Measurements from ENCODE around the gene RNU1-3.
"Not testable (repeated sequence)": the region's sequence is repeated elsewhere in the genome, so short reads cannot be mapped to it uniquely, and the experiment has no call there.

- TF ChIP-seq CTCF (conservative IDR thresholded peaks at IDR 0.05; ENCODE audit: low read length); EZH2phosphoT487 (IDR thresholded peaks at IDR 0.05; ENCODE audit: borderline replicate concordance, low read depth, low read length): not testable (repeated sequence)
Measured at GRCh38 chr1:16637941-16638778, 28.6 kb downstream of the RNU1-3 start.

Data from OCI-LY7 (cell line).